ENCODE data around the gene JUNB. TPM values are rescaled to one million over a fixed set of nuclear protein-coding genes. Genes with fewer than 3 reads are reported as not detected.
A peak's percentile ranks its signal among the peaks of the same experiment; 100 is the strongest.

The JUNB gene
- total and polyA plus RNA-seq, 2 of the 13 experiments (the other 11 are each of a cell fraction or from before 2014, with no cell fraction given), result 7.7 to 8.2 TPM

GRCh38 chr19:12778017-12778904 is 13.0 kb upstream of the JUNB start (continued):
- no peak for TF ChIP-seq ZBED4 (CRISPR knock-in tag; IDR thresholded peaks at IDR 0.05; ENCODE audit: borderline replicate concordance)
- TF ChIP-seq ZNF616 (CRISPR knock-in tag; IDR thresholded peaks at IDR 0.05; ENCODE audit: low read depth), result no peak
- no peak for TF ChIP-seq ZBTB20 (CRISPR knock-in tag; IDR thresholded peaks at IDR 0.05; ENCODE audit: borderline replicate concordance, low read depth)
- no peak for TF ChIP-seq JDP2 (CRISPR knock-in tag; IDR thresholded peaks at IDR 0.05; ENCODE audit: borderline replicate concordance)
- TF ChIP-seq ZNF33A (CRISPR knock-in tag; IDR thresholded peaks at IDR 0.05; ENCODE audit: borderline replicate concordance), result no peak
- TF ChIP-seq, protein P1, sequence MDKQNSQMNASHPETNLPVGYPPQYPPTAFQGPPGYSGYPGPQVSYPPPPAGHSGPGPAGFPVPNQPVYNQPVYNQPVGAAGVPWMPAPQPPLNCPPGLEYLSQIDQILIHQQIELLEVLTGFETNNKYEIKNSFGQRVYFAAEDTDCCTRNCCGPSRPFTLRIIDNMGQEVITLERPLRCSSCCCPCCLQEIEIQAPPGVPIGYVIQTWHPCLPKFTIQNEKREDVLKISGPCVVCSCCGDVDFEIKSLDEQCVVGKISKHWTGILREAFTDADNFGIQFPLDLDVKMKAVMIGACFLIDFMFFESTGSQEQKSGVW (CRISPR knock-in tag; IDR thresholded peaks at IDR 0.05; ENCODE audit: borderline replicate concordance), result no peak
- TF ChIP-seq, protein P2, sequence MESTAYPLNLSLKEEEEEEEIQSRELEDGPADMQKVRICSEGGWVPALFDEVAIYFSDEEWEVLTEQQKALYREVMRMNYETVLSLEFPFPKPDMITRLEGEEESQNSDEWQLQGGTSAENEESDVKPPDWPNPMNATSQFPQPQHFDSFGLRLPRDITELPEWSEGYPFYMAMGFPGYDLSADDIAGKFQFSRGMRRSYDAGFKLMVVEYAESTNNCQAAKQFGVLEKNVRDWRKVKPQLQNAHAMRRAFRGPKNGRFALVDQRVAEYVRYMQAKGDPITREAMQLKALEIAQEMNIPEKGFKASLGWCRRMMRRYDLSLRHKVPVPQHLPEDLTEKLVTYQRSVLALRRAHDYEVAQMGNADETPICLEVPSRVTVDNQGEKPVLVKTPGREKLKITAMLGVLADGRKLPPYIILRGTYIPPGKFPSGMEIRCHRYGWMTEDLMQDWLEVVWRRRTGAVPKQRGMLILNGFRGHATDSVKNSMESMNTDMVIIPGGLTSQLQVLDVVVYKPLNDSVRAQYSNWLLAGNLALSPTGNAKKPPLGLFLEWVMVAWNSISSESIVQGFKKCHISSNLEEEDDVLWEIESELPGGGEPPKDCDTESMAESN (CRISPR knock-in tag; conservative IDR thresholded peaks at IDR 0.05), result no peak
- TF ChIP-seq CHCHD3 (CRISPR knock-in tag; IDR thresholded peaks at IDR 0.05), result no peak
- TF ChIP-seq ZNF3 (CRISPR knock-in tag; IDR thresholded peaks at IDR 0.05), result no peak
- TF ChIP-seq ZNF75D (CRISPR knock-in tag; IDR thresholded peaks at IDR 0.05; ENCODE audit: borderline replicate concordance), result no peak
- no peak for TF ChIP-seq CCAR2 (optimal IDR thresholded peaks at IDR 0.05; ENCODE audit: low read depth, low read length)
- no peak for TF ChIP-seq ZNF205 (CRISPR knock-in tag; IDR thresholded peaks at IDR 0.05)
- no peak for TF ChIP-seq MZF1 (CRISPR knock-in tag; IDR thresholded peaks at IDR 0.05; ENCODE audit: borderline replicate concordance)
- TF ChIP-seq GFI1 (CRISPR knock-in tag; IDR thresholded peaks at IDR 0.05; ENCODE audit: borderline replicate concordance), result no peak
- TF ChIP-seq ATF4 (CRISPR knock-in tag; IDR thresholded peaks at IDR 0.05), result no peak
- TF ChIP-seq RBFOX2 (IDR thresholded peaks at IDR 0.05; ENCODE audit: low read depth, low read length), result peak; percentile 57; the same call in 1 of the 2 replicates

All from HepG2 (cell line).